ENCODE measurements around the gene ITIH3.

- TF ChIP-seq ZFP30 (CRISPR knock-in tag; IDR thresholded peaks at IDR 0.05) (no peak), PATZ1 (CRISPR knock-in tag; IDR thresholded peaks at IDR 0.05; ENCODE audit: borderline replicate concordance) (no peak), ZNF70 (CRISPR knock-in tag; IDR thresholded peaks at IDR 0.05) (no peak), SNAI2 (CRISPR knock-in tag; IDR thresholded peaks at IDR 0.05) (no peak), CREB5 (CRISPR knock-in tag; IDR thresholded peaks at IDR 0.05; ENCODE audit: low read depth) (no peak), PPARA (CRISPR knock-in tag; IDR thresholded peaks at IDR 0.05; ENCODE audit: borderline replicate concordance) (no peak), POU6F1 (CRISPR knock-in tag; IDR thresholded peaks at IDR 0.05; ENCODE audit: borderline replicate concordance, low read depth) (no peak), BACH2 (CRISPR knock-in tag; IDR thresholded peaks at IDR 0.05; ENCODE audit: borderline replicate concordance) (no peak)
Observed at GRCh38 chr3:52786330-52787215, 8.0 kb upstream of the ITIH3 start.

All from SK-N-SH treated with all-trans-retinoic acid at 6 μM for 48 hours (cell line).